ENCODE measurements around the gene NT5C3A.

GRCh38 chr7:33043501-33044400 is 18.8 kb downstream of the NT5C3A start:
- TF ChIP-seq CTCF (IDR thresholded peaks at IDR 0.05) (no peak), POLR2AphosphoS5 (IDR thresholded peaks at IDR 0.05) (no peak), POLR2A (IDR thresholded peaks at IDR 0.05) (no peak)

All from transverse colon (tissue), 4 donors.